H1 (cell line): ENCODE results near the gene PYCARD. TPM values are rescaled to one million over a fixed set of nuclear protein-coding genes. Genes with fewer than 3 reads are reported as not detected.
A peak's percentile ranks its signal among the peaks of the same experiment; 100 is the strongest.

ENCODE experiments used
- CTCF ChIA-PET: fragments of 300-600 bp; sonication (Branson Sonifier 250); formaldehyde crosslinking; loops from one replicate; lab custom pipeline; 2021; ENCODE audit not compliant: partially characterized antibody; lab: Charles Lee
- POLR2A ChIA-PET: fragments of 300-600 bp; sonication (Branson Sonifier 250); formaldehyde crosslinking; loops from one replicate; lab custom pipeline; 2021; ENCODE audit warnings: inconsistent platforms; ENCODE audit not compliant: partially characterized antibody; lab: Charles Lee
- DNase-seq, 2 experiments: peaks; one replicate each; pipeline versions ENCODE4 v3.0.0 to v3.0.0-alpha.2; 2010 to 2022; ENCODE audit warnings: low spot score in 2 of 2, low read depth in 1 of 2, mixed read lengths in 1 of 2
- FAIRE-seq: peaks from 2 replicates; lab custom pipeline; 2011; peaks lifted over from hg19 to GRCh38; lab: Jason Lieb, UNC
- H2AFZ ChIP-seq: 2 replicates; pipeline ENCODE4 v1.8.1; 2012; ENCODE audit warnings: low read length, inconsistent platforms
- H2AK5ac ChIP-seq: 2 replicates; pipeline ENCODE4 v1.6.1; 2013; ENCODE audit warnings: low read depth, low read length
- H2BK120ac ChIP-seq: replicated peaks from 2 replicates; pipeline ENCODE3; 2013; ENCODE audit warnings: low read depth, low read length, inconsistent platforms
- H2BK12ac ChIP-seq: 2 replicates; pipeline ENCODE4 v1.6.1; 2013; ENCODE audit warnings: low read depth, low read length
- H2BK15ac ChIP-seq: 2 replicates; pipeline ENCODE4 v1.6.1; 2013; ENCODE audit warnings: low read length
- H2BK20ac ChIP-seq: 2 replicates; pipeline ENCODE4 v1.6.1; 2013; ENCODE audit warnings: low read length
- H2BK5ac ChIP-seq: 2 replicates; pipeline ENCODE4 v1.6.1; 2013; ENCODE audit warnings: low read depth, low read length
- H3K14ac ChIP-seq: 2 replicates; pipeline ENCODE4 v1.6.1; 2013; ENCODE audit warnings: inconsistent platforms; ENCODE audit not compliant: insufficient read length
- H3K18ac ChIP-seq: 2 replicates; pipeline ENCODE4 v1.6.1; 2013; ENCODE audit warnings: low read length; ENCODE audit errors: extremely low read depth
- H3K23ac ChIP-seq: 2 replicates; pipeline ENCODE4 v1.6.1; 2013; ENCODE audit warnings: inconsistent platforms; ENCODE audit not compliant: insufficient read length
- H3K23me2 ChIP-seq: 2 replicates; pipeline ENCODE4 v1.6.1; 2013; ENCODE audit warnings: low read depth, low read length
- H3K27ac ChIP-seq: 2 replicates; pipeline ENCODE4 v1.6.1; 2011; ENCODE audit warnings: low read depth, low read length, inconsistent platforms
- H3K27me3 ChIP-seq, 4 experiments: replicated peaks in 1 of 4; 1 replicate in 1 of 4; 2 replicates in 3 of 4; pipeline versions ENCODE4 v1.6.1 to v1.8.1; 2011 to 2013; ENCODE audit warnings: low read length in 3 of 4, mild to moderate bottlenecking in 3 of 4, inconsistent platforms in 2 of 4, mixed read lengths in 2 of 4, moderate library complexity in 1 of 4; ENCODE audit not compliant: control insufficient read depth in 3 of 4, insufficient read depth in 3 of 4; ENCODE audit errors: extremely low read depth in 1 of 4
- H3K36me3 ChIP-seq, 4 experiments: 2 replicates each; pipeline versions ENCODE4 v1.6.1 to v1.8.1; 2011 to 2013; ENCODE audit warnings: mild to moderate bottlenecking in 4 of 4, low read length in 3 of 4, moderate library complexity in 2 of 4, control low read depth in 1 of 4, inconsistent platforms in 1 of 4; ENCODE audit not compliant: insufficient read depth in 4 of 4, control insufficient read depth in 2 of 4
- H3K4ac ChIP-seq: replicated peaks from 2 replicates; pipeline ENCODE3; 2013; ENCODE audit warnings: low read length, low read depth, mixed read lengths, inconsistent platforms; ENCODE audit not compliant: insufficient read length
- H3K4me1 ChIP-seq, 4 experiments: replicated peaks in 1 of 4; 1 replicate in 1 of 4; 2 replicates in 3 of 4; pipeline versions ENCODE4 v1.6.1 to v1.8.1; 2011 to 2013; ENCODE audit warnings: low read length in 3 of 4, inconsistent platforms in 2 of 4, mixed read lengths in 1 of 4; ENCODE audit not compliant: insufficient read depth in 4 of 4, control insufficient read depth in 3 of 4
- H3K4me2 ChIP-seq, 2 experiments: 2 replicates each; pipeline versions ENCODE4 v1.6.1 to v1.8.1; 2011 to 2013; ENCODE audit warnings: low read depth in 2 of 2, low read length in 2 of 2, control low read depth in 1 of 2, inconsistent platforms in 1 of 2, mild to moderate bottlenecking in 1 of 2; ENCODE audit not compliant: insufficient read depth in 1 of 2
- H3K4me3 ChIP-seq, 4 experiments: fragments of 200-600, 300-600 bp in 1 of 4; sonication (generic), shearing (Covaris generic), sonication (Bioruptor Twin) in 1 of 4; 2 replicates each; pipeline versions ENCODE4 v1.5.1 to v1.8.1; 2011 to 2016; ENCODE audit warnings: low read length in 4 of 4, low read depth in 3 of 4, control low read depth in 2 of 4, inconsistent platforms in 2 of 4, mild to moderate bottlenecking in 2 of 4, mixed read lengths in 1 of 4, moderate library complexity in 1 of 4; ENCODE audit not compliant: insufficient read depth in 2 of 4; ENCODE audit errors: extremely low read depth in 1 of 4
- H3K56ac ChIP-seq: replicated peaks from 2 replicates; pipeline ENCODE3; 2013; ENCODE audit warnings: low read depth, mild to moderate bottlenecking, mixed read lengths, low read length, inconsistent platforms; ENCODE audit not compliant: insufficient read length
- H3K79me1 ChIP-seq: 2 replicates; pipeline ENCODE4 v1.6.1; 2013; ENCODE audit warnings: low read depth, low read length, control low read depth
- H3K79me2 ChIP-seq, 2 experiments: 2 replicates each; pipeline versions ENCODE4 v1.6.1 to v1.8.1; 2012 to 2013; ENCODE audit warnings: low read length in 2 of 2, mild to moderate bottlenecking in 2 of 2, inconsistent platforms in 1 of 2; ENCODE audit not compliant: insufficient read depth in 2 of 2, control insufficient read depth in 1 of 2
- H3K9ac ChIP-seq, 4 experiments: replicated peaks in 1 of 4; 1 replicate in 1 of 4; 2 replicates in 3 of 4; pipeline versions ENCODE4 v1.6.1 to v1.8.1; 2011 to 2013; ENCODE audit warnings: low read depth in 3 of 4, low read length in 3 of 4, control low read depth in 2 of 4, mild to moderate bottlenecking in 2 of 4, moderate library complexity in 2 of 4, inconsistent platforms in 1 of 4; ENCODE audit errors: extremely low read depth in 1 of 4
- H3K9me3 ChIP-seq, 2 experiments: 2 replicates each; pipeline versions ENCODE4 v1.6.1 to v1.8.1; 2012 to 2013; ENCODE audit warnings: mild to moderate bottlenecking in 2 of 2, moderate library complexity in 2 of 2, control low read depth in 1 of 2, inconsistent platforms in 1 of 2, low read depth in 1 of 2, low read length in 1 of 2, mixed read lengths in 1 of 2; ENCODE audit not compliant: insufficient read depth in 2 of 2
- H4K20me1 ChIP-seq, 2 experiments: replicated peaks in 1 of 2; 2 replicates each; pipeline versions ENCODE3 to v1.8.1; 2011 to 2013; ENCODE audit warnings: inconsistent platforms in 2 of 2, low read length in 2 of 2, mild to moderate bottlenecking in 1 of 2; ENCODE audit not compliant: insufficient read depth in 2 of 2, control insufficient read depth in 1 of 2
- H4K5ac ChIP-seq: 2 replicates; pipeline ENCODE4 v1.6.1; 2013; ENCODE audit warnings: low read length, low read depth, mixed read lengths, inconsistent platforms; ENCODE audit not compliant: insufficient read length
- H4K8ac ChIP-seq: 2 replicates; pipeline ENCODE4 v1.8.0; 2013; ENCODE audit warnings: mild to moderate bottlenecking, moderate library complexity, low read length, inconsistent platforms; ENCODE audit not compliant: insufficient read depth; ENCODE audit errors: extremely low read depth
- H4K91ac ChIP-seq: replicated peaks from 2 replicates; pipeline ENCODE3; 2013; ENCODE audit warnings: low read length, mixed read lengths, inconsistent platforms; ENCODE audit not compliant: insufficient read length
- ASH2L ChIP-seq: fragments of 200-600, 300-600 bp; sonication (generic); IDR thresholded peaks from one replicate; pipeline ENCODE4 v1.7.1; 2017; ENCODE audit warnings: low read length
- ATF3 ChIP-seq: IDR thresholded peaks from 2 replicates; pipeline ENCODE4 v1.6.1; 2011; ENCODE audit warnings: low read depth, mild to moderate bottlenecking, low read length; ENCODE audit not compliant: insufficient read depth
- CEBPB ChIP-seq: IDR thresholded peaks from 2 replicates; pipeline ENCODE4 v1.6.1; 2012; ENCODE audit warnings: low read depth, low read length
- CHD2 ChIP-seq: IDR thresholded peaks from 2 replicates; pipeline ENCODE4 v1.6.1; 2012; ENCODE audit warnings: low read length, improper control_type of control experiment
- EZH2 ChIP-seq: fragments of 200-600 bp; sonication (generic); IDR thresholded peaks from 2 replicates; pipeline ENCODE4 v1.7.1; 2012; ENCODE audit warnings: low read depth, mild to moderate bottlenecking, moderate library complexity, low read length, inconsistent platforms; ENCODE audit not compliant: severe bottlenecking
- HDAC2 ChIP-seq, 2 experiments: fragments of 300-600 bp in 1 of 2; sonication (generic) in 1 of 2; IDR thresholded peaks; 2 replicates each; pipeline ENCODE4 v1.6.1; 2011 to 2012; ENCODE audit warnings: low read depth in 2 of 2, low read length in 2 of 2, mild to moderate bottlenecking in 2 of 2, moderate library complexity in 2 of 2, borderline replicate concordance in 1 of 2, inconsistent platforms in 1 of 2
- JUN ChIP-seq: IDR thresholded peaks from 2 replicates; pipeline ENCODE4 v1.6.1; 2011; ENCODE audit warnings: low read depth, mild to moderate bottlenecking, improper control_type of control experiment, low read length
- KDM5A ChIP-seq: fragments of 200-600 bp; IDR thresholded peaks from 2 replicates; pipeline ENCODE4 v1.7.1; 2012; ENCODE audit warnings: mild to moderate bottlenecking, low read length, inconsistent platforms, mixed read lengths
- PHF8 ChIP-seq: fragments of 200-600 bp; sonication (generic); conservative IDR thresholded peaks from 2 replicates; pipeline ENCODE4 v1.7.1; 2012; ENCODE audit warnings: low read depth, mild to moderate bottlenecking, inconsistent platforms, low read length, moderate library complexity
- RBBP5 ChIP-seq: IDR thresholded peaks from 2 replicates; pipeline ENCODE4 v1.7.1; 2012; ENCODE audit warnings: low read depth, mild to moderate bottlenecking, inconsistent platforms, low read length, moderate library complexity, borderline replicate concordance
- SP4 ChIP-seq: IDR thresholded peaks from 2 replicates; pipeline ENCODE4 v1.6.1; 2012; ENCODE audit warnings: low read length, inconsistent platforms
- SRF ChIP-seq: IDR thresholded peaks from 2 replicates; pipeline ENCODE4 v1.6.1; 2011; ENCODE audit warnings: mild to moderate bottlenecking, low read depth, low read length, moderate library complexity
- TAF1 ChIP-seq: IDR thresholded peaks from 2 replicates; pipeline ENCODE4 v1.6.1; 2011; ENCODE audit warnings: mild to moderate bottlenecking, low read depth, low read length
- TAF7 ChIP-seq: optimal IDR thresholded peaks from 2 replicates; pipeline ENCODE3; 2011; ENCODE audit warnings: low read depth, mild to moderate bottlenecking, inconsistent platforms, low read length, moderate library complexity, borderline replicate concordance
- WGBS, 2 experiments: shearing (Covaris generic) in 1 of 2; methylation state at CpG; one replicate each; pipeline versions ENCODE4 v1.1.6 to v1.1.7; 2013 to 2015; ENCODE audit warnings: low lambda C conversion rate in 2 of 2, mixed read lengths in 2 of 2, inconsistent platforms in 1 of 2, low coverage in 1 of 2, missing lambda C conversion rate in 1 of 2; ENCODE audit not compliant: insufficient replicate concordance in 2 of 2, insufficient coverage in 1 of 2, insufficient read length in 1 of 2; ENCODE audit errors: extremely low coverage in 1 of 2, missing lambda C conversion rate in 1 of 2; 5-methylcytosine and 5-hydroxymethylcytosine counted together
- polyA plus RNA-seq, 7 experiments: library from polyadenylated mRNA; depleted of rRNA in 3 of 7; stranded (reverse) in 5 of 7; unstranded in 2 of 7; fragments of >200 nt in 5 of 7; fragments of 200-250 nt in 2 of 7; gene quantifications; 1 replicate in 5 of 7; 2 replicates in 1 of 7; 4 replicates in 1 of 7; pipeline versions ENCODE4 v1.2.1 to v1.2.3, GENCODE V29; 2011 to 2013; ENCODE audit warnings: missing spikeins in 2 of 7, mixed read lengths in 2 of 7
- total RNA-seq: library from RNA; stranded (reverse); fragmentation: NEBNext Ultra II Directional; extraction: Animal tissue kit (Norgen Biotek cat#: 25700); gene quantifications from 2 replicates; pipeline ENCODE4 v1.2.1, GENCODE V29; 2021

PYCARD gene
- total and polyA plus RNA-seq, 2 of the 8 experiments (the other 6 are each of a cell fraction or from before 2014, with no cell fraction given), result 29.9 to 77.9 TPM

- Histone ChIP-seq H3K4me3 (no peak overlapping the region), H3K14ac (no peak overlapping the region), H2BK12ac (0 out of 2 replicates have a peak overlapping the region, but pooled peaks have one; percentile 7), H3K23me2 (0 out of 2 replicates have a peak, but pooled peaks cover 3% of the 10 kb centered on the region), H2BK15ac (no peak overlapping the region), H3K79me1 (no peaks in the 10 kb centered on the region), H2BK120ac (no peak overlapping the region), H2BK20ac (no peak overlapping the region), H2AFZ (no peak overlapping the region), H3K4ac (no peak overlapping the region), H3K23ac (no peak overlapping the region), H4K5ac (no peak overlapping the region), H3K36me3 (no peaks in the 10 kb centered on the region), H3K18ac (no peak overlapping the region; the same call in 1 of the 2 replicates), H3K4me2 (no peak overlapping the region), H3K27ac (no peak overlapping the region), H3K79me2 (no peaks in the 10 kb centered on the region), H3K9me3 (no peaks in the 10 kb centered on the region; a peak in 1 of 4 replicates), H2BK5ac (no peak overlapping the region), H4K20me1 (no peaks in the 10 kb centered on the region), H3K4me1 (peaks cover 0 to 3% (median 0%) of the 10 kb centered on the region in 4 experiments; a peak in 1 of 7 replicates), H3K56ac (no peak overlapping the region), H2AK5ac (no peak overlapping the region), H3K27me3 (no peaks in the 10 kb centered on the region; a peak in 1 of 7 replicates), H3K9ac (no peak overlapping the region), H4K8ac (no peak overlapping the region), H4K91ac (no peak overlapping the region)
- WGBS, 2 experiments, result 86% methylated on average over 1 of the region's 2 CpGs; no CpG with 5 or more reads in 1 of the 2 experiments
- DNase-seq, result no peak
- POLR2A ChIA-PET, result interaction anchor here (0.7 to 6.5 kb wide), 3 partner anchors 10 to 52 kb away, joined by 3 to 62 read pairs (median 3); partner anchors contain the start of gene FUS
- CTCF ChIA-PET, result interaction anchor here (2.7 kb wide), 1 partner anchor 12 kb away, joined by 11 read pairs; no protein-coding TSS in a partner anchor
- no peak for FAIRE-seq
- TF ChIP-seq CEBPB (no peak), SP4 (no peak), ATF3 (no peak), TAF1 (no peak), CHD2 (no peak), SRF (no peak), EZH2 (no peak), HDAC2 (IDR thresholded peaks at IDR 0.05; ENCODE audit: borderline replicate concordance in 1 of 2, low read depth in 2 of 2, low read length in 2 of 2) (no peak), TAF7 (no peak), JUN (no peak), KDM5A (no peak), RBBP5 (no peak), PHF8 (no peak), ASH2L (no peak)
Measured at GRCh38 chr16:31168848-31169247, 33.7 kb downstream of the PYCARD start.
